Breast epithelium (tissue), 3 donors: Measurements from ENCODE around the gene SIDT1.

ENCODE experiments used
- CTCF ChIP-seq, 3 donors: fragments of 450-650 bp; IDR thresholded peaks; one replicate each; pipeline ENCODE4 v1.5.1; 2016 to 2017; ENCODE audit warnings: antibody characterized with exemption in 3 of 3, mild to moderate bottlenecking in 3 of 3, moderate library complexity in 3 of 3
- POLR2A ChIP-seq: fragments of 450-650 bp; IDR thresholded peaks from one replicate; pipeline ENCODE4 v1.6.1; 2016; ENCODE audit warnings: antibody characterized with exemption, mild to moderate bottlenecking, moderate library complexity

DNA sequence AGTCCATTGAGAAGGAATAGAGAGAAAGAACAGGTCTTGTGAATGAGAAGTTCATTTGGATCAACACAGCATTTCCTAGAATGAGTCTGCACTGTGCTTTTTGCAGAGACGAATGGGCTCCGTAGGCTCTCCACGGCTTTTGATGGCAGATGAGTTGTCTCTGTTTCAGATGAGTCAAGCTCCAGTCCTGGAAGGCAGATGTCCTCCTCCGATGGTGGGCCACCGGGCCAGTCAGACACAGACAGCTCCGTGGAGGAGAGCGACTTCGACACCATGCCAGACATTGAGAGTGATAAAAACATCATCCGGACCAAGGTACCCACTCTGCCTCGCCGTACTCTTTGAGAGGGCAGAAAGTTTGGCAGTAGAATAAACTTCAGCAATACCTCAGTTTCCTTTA, 70.5 kb downstream of the SIDT1 start:
- TF ChIP-seq POLR2A (no peak), CTCF (IDR thresholded peaks at IDR 0.05) (no peak)
